Colonic mucosa (tissue), 4 donors: ENCODE data around the gene MYMK. TPM values are rescaled to one million over a fixed set of nuclear protein-coding genes. Genes with fewer than 3 reads are reported as not detected.
"Not testable (repeated sequence)": the region's sequence is repeated elsewhere in the genome, so short reads cannot be mapped to it uniquely, and the experiment has no call there.

Experiments
- DNase-seq: peaks from one replicate; pipeline ENCODE4 v3.0.0-alpha.2; 2020
- H3K27ac ChIP-seq: fragments of 200-600 bp; one replicate; pipeline ENCODE4 v1.8.0; 2021
- H3K27me3 ChIP-seq: fragments of 200-600 bp; one replicate; pipeline ENCODE4 v1.8.0; 2021
- H3K36me3 ChIP-seq: fragments of 200-600 bp; one replicate; pipeline ENCODE4 v1.8.0; 2021
- H3K4me1 ChIP-seq: fragments of 200-600 bp; one replicate; pipeline ENCODE4 v1.8.0; 2021; ENCODE audit warnings: mild to moderate bottlenecking
- H3K4me3 ChIP-seq: fragments of 200-600 bp; one replicate; pipeline ENCODE4 v1.8.0; 2021
- H3K9ac ChIP-seq, 2 donors: one replicate each; pipeline ENCODE4 v1.7.0; 2013; ENCODE audit warnings: control low read depth in 2 of 2, low read depth in 2 of 2, low read length in 2 of 2
- H3K9me3 ChIP-seq: fragments of 200-600 bp; one replicate; pipeline ENCODE4 v1.8.0; 2021
- intact Hi-C: fragments of 100-400 bp; cut with DNase I; formaldehyde crosslinking; loops from one replicate; pipeline ENCODE4 v1.14.1; 2022
- total RNA-seq, 2 donors: library from RNA; stranded (reverse); fragmentation: NEBNext Ultra II Directional in 1 of 2; extraction: Animal tissue kit (Norgen Biotek cat#: 25700) in 1 of 2; gene quantifications; one replicate each; pipeline ENCODE4 v1.2.1, GENCODE V29; 2021
- TF ChIP-seq, protein P1 (sequence below): fragments of 200-600 bp; IDR thresholded peaks from one replicate; pipeline ENCODE4 v1.8.0; 2022; ENCODE audit warnings: antibody characterized with exemption, mild to moderate bottlenecking
- donor health status: healthy.
- donor health status: DM: no; HTN: no; CAD: no.
- donor health status: DM: no; HTN: no; CAD: no.

Gene MYMK
- total RNA-seq, 2 donors from 2014 or later = not detected

- TF ChIP-seq, protein P1, sequence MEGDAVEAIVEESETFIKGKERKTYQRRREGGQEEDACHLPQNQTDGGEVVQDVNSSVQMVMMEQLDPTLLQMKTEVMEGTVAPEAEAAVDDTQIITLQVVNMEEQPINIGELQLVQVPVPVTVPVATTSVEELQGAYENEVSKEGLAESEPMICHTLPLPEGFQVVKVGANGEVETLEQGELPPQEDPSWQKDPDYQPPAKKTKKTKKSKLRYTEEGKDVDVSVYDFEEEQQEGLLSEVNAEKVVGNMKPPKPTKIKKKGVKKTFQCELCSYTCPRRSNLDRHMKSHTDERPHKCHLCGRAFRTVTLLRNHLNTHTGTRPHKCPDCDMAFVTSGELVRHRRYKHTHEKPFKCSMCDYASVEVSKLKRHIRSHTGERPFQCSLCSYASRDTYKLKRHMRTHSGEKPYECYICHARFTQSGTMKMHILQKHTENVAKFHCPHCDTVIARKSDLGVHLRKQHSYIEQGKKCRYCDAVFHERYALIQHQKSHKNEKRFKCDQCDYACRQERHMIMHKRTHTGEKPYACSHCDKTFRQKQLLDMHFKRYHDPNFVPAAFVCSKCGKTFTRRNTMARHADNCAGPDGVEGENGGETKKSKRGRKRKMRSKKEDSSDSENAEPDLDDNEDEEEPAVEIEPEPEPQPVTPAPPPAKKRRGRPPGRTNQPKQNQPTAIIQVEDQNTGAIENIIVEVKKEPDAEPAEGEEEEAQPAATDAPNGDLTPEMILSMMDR = no peak
- Histone ChIP-seq H3K4me3 (no peak overlapping the region), H3K27me3 (no peaks in the 10 kb centered on the region), H3K27ac (no peak overlapping the region), H3K9ac (no peak overlapping the region), H3K36me3 (no peaks in the 10 kb centered on the region), H3K9me3 (no peaks in the 10 kb centered on the region), H3K4me1 (peaks cover 6% of the 10 kb centered on the region)
- intact Hi-C loops = no loop called here
- DNase-seq = no peak
These were observed 42.1 kb upstream of the MYMK start for GRCh38 chr9:133566817-133567216.

DNA sequence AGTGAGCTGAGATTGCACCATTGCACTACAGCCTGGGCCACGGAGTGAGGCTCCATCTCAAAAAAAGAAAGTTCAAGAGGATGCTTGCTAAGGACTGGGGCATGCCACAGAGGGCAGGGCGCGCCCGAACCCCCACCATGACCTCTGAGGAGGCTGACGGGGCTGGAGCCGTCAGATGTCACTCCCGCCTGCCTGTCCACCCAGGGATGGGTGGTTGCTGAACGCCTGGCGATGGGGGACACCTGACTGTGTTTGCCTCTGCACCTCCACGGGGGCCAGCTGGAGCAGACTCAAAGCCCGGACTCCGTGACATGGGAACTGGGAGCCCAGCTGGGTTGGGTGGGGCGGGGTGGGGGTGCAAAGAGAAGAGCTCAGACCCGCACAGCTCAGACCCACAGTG lies 41.6 kb upstream of the MYMK start:
- H3K4me3 ChIP-seq = no peak overlapping the region
- TF ChIP-seq, protein P1 = no peak
- intact Hi-C loops = no loop called here
- H3K4me1 ChIP-seq = peaks cover 6% of the 10 kb centered on the region
- no peaks in the 10 kb centered on the region for H3K36me3 ChIP-seq
- no peak for DNase-seq
- H3K9ac ChIP-seq = no peak overlapping the region
- H3K27ac ChIP-seq = no peak overlapping the region
- no peaks in the 10 kb centered on the region for H3K9me3 ChIP-seq
- H3K27me3 ChIP-seq = no peaks in the 10 kb centered on the region

DNA sequence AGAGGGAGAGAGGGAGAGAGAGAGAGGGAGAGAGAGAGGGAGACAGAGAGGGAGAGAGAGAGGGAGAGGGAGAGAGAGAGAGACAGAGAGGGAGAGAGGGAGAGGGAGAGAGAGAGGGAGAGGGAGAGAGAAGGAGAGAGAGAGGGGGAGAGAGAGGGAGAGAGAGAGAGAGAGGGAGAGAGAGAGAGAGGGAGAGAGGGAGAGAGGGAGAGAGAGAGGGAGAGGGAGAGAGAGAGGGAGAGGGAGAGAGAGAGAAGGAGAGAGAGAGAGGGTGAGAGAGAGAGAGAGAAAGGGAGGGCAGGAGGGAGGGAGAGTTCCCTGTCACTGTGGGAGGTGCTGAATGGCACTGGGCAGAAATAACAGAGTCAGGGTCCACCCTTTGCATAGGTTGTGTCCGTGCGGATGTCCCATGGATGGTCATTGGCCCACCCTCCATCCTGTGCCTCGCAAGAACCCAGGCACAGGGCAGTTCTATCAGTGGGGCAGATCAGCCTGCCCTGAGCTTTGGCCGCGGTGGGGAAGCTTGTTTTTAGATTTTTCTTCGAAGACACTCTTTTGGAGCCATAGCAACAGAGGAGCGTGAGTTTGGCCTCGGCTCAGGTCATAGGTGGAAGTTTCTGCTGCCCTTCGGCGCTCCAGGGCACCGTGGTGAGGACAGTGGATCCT lies 39.8 kb upstream of the MYMK start:
- Histone ChIP-seq H3K9ac (no peak overlapping the region), H3K4me3 (no peak overlapping the region), H3K27me3 (no peaks in the 10 kb centered on the region), H3K9me3 (no peaks in the 10 kb centered on the region), H3K27ac (peak overlapping the region; percentile 24), H3K4me1 (peaks cover 6% of the 10 kb centered on the region), H3K36me3 (no peaks in the 10 kb centered on the region)
- TF ChIP-seq, protein P1 = no peak
- DNase-seq = no peak
- intact Hi-C loops = no loop called here

GRCh38 chr9:133563814-133564213 lies 39.1 kb upstream of the MYMK start:
- H3K9ac ChIP-seq, H3K36me3 ChIP-seq, H3K4me1 ChIP-seq, intact Hi-C loops, DNase-seq, H3K9me3 ChIP-seq, H3K27me3 ChIP-seq, H3K4me3 ChIP-seq, H3K27ac ChIP-seq: not testable (repeated sequence)

DNA sequence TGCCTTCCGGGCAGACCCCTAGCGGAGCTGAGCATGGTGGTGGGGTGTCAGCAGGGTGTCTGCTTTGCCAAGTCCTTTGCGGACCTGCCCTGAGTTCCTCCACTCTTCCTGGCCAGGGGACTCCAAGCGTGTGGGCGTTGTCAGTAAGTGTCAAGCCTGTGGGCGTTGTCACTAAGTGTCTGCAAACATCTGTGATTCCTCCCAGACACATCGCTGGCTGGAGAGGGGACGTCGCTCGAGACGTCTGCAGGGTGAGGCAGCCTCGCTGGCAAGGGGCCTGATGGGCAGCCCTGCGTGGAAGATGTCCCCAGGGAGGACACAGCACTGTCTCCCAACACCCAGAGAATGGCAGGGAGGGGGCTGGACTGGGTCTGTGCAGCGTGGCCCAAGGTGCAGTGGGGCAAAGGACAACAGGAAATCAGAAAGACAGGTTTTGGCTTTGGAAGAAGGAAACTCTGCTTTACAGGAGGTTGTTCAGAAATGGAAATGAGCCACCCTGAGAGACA lies 38.6 kb upstream of the MYMK start:
- Histone ChIP-seq H3K27ac (no peak overlapping the region), H3K4me3 (no peak overlapping the region), H3K36me3 (no peaks in the 10 kb centered on the region), H3K9me3 (no peaks in the 10 kb centered on the region), H3K27me3 (no peaks in the 10 kb centered on the region), H3K9ac (peak overlapping the region in 1 of 2 donors; percentile 41), H3K4me1 (peaks cover 6% of the 10 kb centered on the region)
- TF ChIP-seq, protein P1 = no peak
- DNase-seq = peak; percentile 66
- intact Hi-C loops = no loop called here

DNA sequence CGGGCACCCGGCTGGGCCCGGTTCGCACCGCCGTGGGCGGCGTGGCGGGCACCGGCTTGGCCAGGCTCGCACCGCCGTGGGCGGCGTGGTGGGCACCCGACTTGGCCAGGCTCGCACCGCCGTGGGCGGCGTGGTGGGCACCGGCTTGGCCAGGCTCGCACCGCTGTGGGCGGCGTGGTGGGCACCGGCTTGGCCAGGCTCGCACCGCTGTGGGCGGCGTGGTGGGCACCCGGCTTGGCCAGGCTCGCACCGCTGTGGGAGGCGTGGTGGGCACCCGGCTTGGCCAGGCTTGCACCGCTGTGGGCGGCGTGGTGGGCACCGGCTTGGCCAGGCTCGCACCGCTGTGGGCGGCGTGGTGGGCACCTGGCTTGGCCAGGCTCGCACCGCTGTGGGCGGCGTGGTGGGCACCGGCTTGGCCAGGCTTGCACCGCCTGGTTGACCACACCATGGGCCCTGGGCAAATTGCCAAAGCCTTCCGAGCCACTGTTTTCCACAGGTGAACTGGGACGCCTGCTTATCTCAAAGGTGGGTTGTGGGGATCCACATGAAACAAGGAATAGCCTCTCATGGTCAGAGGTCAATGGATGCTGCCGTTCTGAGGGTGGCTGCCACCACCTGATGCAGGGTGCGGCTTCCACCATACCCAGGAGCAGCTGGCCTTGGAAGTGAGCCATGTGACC lies 38.0 kb upstream of the MYMK start:
- Histone ChIP-seq H3K4me3 (no peak overlapping the region), H3K27me3 (no peaks in the 10 kb centered on the region), H3K36me3 (no peaks in the 10 kb centered on the region), H3K9me3 (no peaks in the 10 kb centered on the region), H3K9ac (peak overlapping the region in 1 of 2 donors; percentile 41), H3K27ac (no peak overlapping the region), H3K4me1 (peaks cover 6% of the 10 kb centered on the region)
- TF ChIP-seq, protein P1 = no peak
- intact Hi-C loops = no loop called here
- no peak for DNase-seq
